ENCODE data around the gene NUSAP1.

DNA sequence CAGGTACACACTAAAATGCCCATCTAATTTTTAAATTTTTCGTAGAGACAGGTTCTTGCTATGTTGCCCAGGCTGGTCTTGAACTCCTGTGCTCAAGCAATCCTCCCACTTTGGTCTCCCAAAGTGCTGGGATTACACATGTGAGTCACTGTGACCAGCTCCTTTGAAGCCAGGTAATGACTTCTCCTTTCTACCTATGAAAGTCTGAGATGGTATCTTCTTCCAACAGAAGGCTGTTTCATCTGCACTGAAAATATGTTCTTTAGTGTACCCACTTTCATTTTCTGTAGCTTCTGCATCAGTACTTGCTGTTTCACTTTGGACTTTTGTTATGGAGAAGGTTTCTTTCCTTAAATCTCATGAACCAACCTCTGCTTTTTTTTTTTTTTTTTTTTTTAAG lies 9.1 kb upstream of the NUSAP1 start:
- TF ChIP-seq EP300 (IDR thresholded peaks at IDR 0.05) (no peak), PHF8 (IDR thresholded peaks at IDR 0.05; ENCODE audit: borderline replicate concordance, low read depth) (no peak), MAX (IDR thresholded peaks at IDR 0.05) (no peak), HDAC2 (IDR thresholded peaks at IDR 0.05) (no peak), RNF2 (IDR thresholded peaks at IDR 0.05; ENCODE audit: borderline replicate concordance, low read depth) (no peak), CTCF (IDR thresholded peaks at IDR 0.05) (no peak), RAD21 (conservative IDR thresholded peaks at IDR 0.05 in 1 of 2, IDR thresholded peaks at IDR 0.05 in 1 of 2) (no peak), CHD2 (IDR thresholded peaks at IDR 0.05; ENCODE audit: low read length, partially characterized antibody) (no peak), POLR2A (IDR thresholded peaks at IDR 0.05; ENCODE audit: low read length) (no peak), CEBPB (IDR thresholded peaks at IDR 0.05) (no peak)
- TF ChIP-seq, protein P1, sequence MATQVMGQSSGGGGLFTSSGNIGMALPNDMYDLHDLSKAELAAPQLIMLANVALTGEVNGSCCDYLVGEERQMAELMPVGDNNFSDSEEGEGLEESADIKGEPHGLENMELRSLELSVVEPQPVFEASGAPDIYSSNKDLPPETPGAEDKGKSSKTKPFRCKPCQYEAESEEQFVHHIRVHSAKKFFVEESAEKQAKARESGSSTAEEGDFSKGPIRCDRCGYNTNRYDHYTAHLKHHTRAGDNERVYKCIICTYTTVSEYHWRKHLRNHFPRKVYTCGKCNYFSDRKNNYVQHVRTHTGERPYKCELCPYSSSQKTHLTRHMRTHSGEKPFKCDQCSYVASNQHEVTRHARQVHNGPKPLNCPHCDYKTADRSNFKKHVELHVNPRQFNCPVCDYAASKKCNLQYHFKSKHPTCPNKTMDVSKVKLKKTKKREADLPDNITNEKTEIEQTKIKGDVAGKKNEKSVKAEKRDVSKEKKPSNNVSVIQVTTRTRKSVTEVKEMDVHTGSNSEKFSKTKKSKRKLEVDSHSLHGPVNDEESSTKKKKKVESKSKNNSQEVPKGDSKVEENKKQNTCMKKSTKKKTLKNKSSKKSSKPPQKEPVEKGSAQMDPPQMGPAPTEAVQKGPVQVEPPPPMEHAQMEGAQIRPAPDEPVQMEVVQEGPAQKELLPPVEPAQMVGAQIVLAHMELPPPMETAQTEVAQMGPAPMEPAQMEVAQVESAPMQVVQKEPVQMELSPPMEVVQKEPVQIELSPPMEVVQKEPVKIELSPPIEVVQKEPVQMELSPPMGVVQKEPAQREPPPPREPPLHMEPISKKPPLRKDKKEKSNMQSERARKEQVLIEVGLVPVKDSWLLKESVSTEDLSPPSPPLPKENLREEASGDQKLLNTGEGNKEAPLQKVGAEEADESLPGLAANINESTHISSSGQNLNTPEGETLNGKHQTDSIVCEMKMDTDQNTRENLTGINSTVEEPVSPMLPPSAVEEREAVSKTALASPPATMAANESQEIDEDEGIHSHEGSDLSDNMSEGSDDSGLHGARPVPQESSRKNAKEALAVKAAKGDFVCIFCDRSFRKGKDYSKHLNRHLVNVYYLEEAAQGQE (IDR thresholded peaks at IDR 0.05), result no peak
